Fibroblast of lung (primary cell): Measurements from ENCODE around the gene RPS6KA2.

Experiments used
- CTCF ChIP-seq, 2 donors: IDR thresholded peaks in 1 of 2; conservative IDR thresholded peaks in 1 of 2; 1 replicate in 1 of 2; 2 replicates in 1 of 2; pipeline ENCODE4 v1.5.1; 2011 to 2012; ENCODE audit warnings: low read length in 2 of 2, control low read depth in 1 of 2, inconsistent platforms in 1 of 2, low read depth in 1 of 2, mild to moderate bottlenecking in 1 of 2
- EZH2 ChIP-seq: IDR thresholded peaks from 2 replicates; pipeline ENCODE4 v1.5.1; 2012; ENCODE audit warnings: low read length, control low read depth, mild to moderate bottlenecking; ENCODE audit errors: missing control alignments

GRCh38 chr6:166582258-166582657 is 44.8 kb downstream of the RPS6KA2 start:
- TF ChIP-seq CTCF (conservative IDR thresholded peaks at IDR 0.05 in 1 of 2, IDR thresholded peaks at IDR 0.05 in 1 of 2; ENCODE audit: low read depth in 1 of 2, low read length in 2 of 2): no peak
- TF ChIP-seq EZH2: no peak
